ENCODE results near the gene ENOSF1.

GRCh38 chr18:657311-658000 is 55.0 kb downstream of the ENOSF1 start, which contains the start of gene TYMS:
- TF ChIP-seq POLR2A (IDR thresholded peaks at IDR 0.05) (no peak), CTCF (IDR thresholded peaks at IDR 0.05) (peak in 3 of 4 donors; percentile 4 to 7 (median 4))

All from right lobe of liver (tissue), 4 donors.